H1 (cell line): ENCODE measurements around the gene NTPCR. TPM values are rescaled to one million over a fixed set of nuclear protein-coding genes. Genes with fewer than 3 reads are reported as not detected.

Source experiments
- CTBP2 ChIP-seq: IDR thresholded peaks from 2 replicates; pipeline ENCODE4 v1.7.0; 2011; ENCODE audit warnings: borderline replicate concordance, mild to moderate bottlenecking, moderate library complexity, mixed read lengths, low read length; ENCODE audit not compliant: insufficient read depth, insufficient read length
- ZNF274 ChIP-seq: IDR thresholded peaks from 2 replicates; pipeline ENCODE4 v1.7.0; 2012; ENCODE audit warnings: low read length, borderline replicate concordance; ENCODE audit errors: extremely low read depth
- polyA plus RNA-seq, 7 experiments: library from polyadenylated mRNA; depleted of rRNA in 3 of 7; stranded (reverse) in 5 of 7; unstranded in 2 of 7; fragments of >200 nt in 5 of 7; fragments of 200-250 nt in 2 of 7; gene quantifications; 1 replicate in 5 of 7; 2 replicates in 1 of 7; 4 replicates in 1 of 7; pipeline versions ENCODE4 v1.2.1 to v1.2.3, GENCODE V29; 2011 to 2013; ENCODE audit warnings: missing spikeins in 2 of 7, mixed read lengths in 2 of 7
- total RNA-seq: library from RNA; stranded (reverse); fragmentation: NEBNext Ultra II Directional; extraction: Animal tissue kit (Norgen Biotek cat#: 25700); gene quantifications from 2 replicates; pipeline ENCODE4 v1.2.1, GENCODE V29; 2021

NTPCR gene
- total and polyA plus RNA-seq, 2 of the 8 experiments (the other 6 are each of a cell fraction or from before 2014, with no cell fraction given): 22.6 to 73.1 TPM

GRCh38 chr1:233012021-233012420, 61.6 kb downstream of the NTPCR start (continued):
- no peak for TF ChIP-seq ZNF274
- no peak for TF ChIP-seq CTBP2
